HG02759 (cell line): ENCODE results near the gene NLGN1.
"Not testable (repeated sequence)": the region's sequence is repeated elsewhere in the genome, so short reads cannot be mapped to it uniquely, and the experiment has no call there.

Experiments
- ATAC-seq: cut with Tn5 transposase; IDR thresholded peaks from one replicate; pipeline ENCODE4 v1.9.1; 2021; ENCODE audit warnings: mild to moderate bottlenecking, moderate library complexity; ENCODE audit not compliant: unreplicated experiment

Gene NLGN1

DNA sequence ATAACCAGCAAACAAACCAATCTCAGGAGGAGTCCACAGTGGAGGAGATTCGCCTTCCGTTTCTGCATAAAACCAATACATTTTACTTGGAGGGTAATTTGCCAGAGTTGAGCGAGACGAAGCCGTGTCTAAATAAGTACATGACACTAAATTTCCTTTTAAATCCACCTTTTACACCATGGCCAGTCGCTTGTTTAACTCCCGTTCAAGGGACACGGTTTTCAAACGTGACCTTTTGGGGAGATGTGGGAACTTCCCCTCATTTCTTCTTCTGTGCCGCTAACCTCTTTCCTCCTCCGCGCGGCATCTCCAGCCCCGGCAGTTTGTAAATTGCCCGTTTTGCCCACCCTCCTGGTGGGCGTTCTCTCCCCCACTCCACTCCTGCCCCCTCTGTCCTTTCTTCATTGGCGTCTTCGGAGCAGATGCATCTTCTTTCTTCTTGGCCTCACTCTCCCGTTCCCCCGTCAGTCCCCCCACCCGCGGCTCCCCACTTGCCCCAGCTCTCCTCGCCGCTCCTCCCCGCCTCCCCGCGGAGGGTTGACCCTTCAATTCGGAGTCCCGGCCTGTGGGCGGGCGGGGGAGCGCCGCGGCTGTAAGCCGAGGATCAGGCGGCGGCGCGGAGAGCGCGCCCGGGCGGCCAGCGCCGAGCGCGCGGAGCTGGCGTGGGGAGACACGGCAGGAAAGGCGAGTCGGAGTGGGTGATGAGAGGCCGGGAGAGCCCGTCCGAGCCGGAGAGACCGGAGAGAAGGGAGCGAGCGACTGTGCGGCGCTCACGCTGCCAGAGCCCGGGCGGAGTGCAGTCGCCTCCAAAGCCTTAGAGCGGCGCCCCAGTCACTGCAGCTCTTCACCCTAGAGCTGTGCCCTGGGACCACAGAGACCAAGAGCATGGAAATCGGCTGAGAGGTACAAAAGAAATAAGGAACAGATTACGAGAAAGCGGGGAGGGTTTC lies at the start of gene NLGN1:
Gene NLGN1 (plus strand): TSS at position 584 of the 950 bp plus-strand sequence.
- ATAC-seq, result no peak

GRCh38 chr3:173351886-173352285 lies 45.7 kb upstream of the NLGN1 start:
- ATAC-seq, result no peak

DNA sequence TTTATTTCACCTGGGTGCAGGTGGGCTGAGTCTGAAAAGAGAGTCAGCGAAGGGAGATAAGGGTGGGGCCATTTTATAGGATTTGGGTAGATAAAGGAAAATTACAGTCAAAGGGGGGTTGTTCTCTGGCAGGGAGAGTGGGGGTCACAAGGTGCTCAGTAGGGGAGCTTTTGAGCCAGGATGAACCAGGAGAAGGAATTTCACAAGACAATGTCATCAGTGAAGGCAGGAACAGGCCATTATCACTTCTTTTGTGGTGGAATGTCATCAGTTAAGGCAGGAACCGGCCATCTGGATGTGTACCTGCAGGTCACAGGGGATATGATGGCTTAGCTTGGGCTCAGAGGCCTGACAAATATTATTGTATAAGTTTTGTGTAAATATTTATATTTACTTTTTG lies 44.4 kb upstream of the NLGN1 start:
- not testable (repeated sequence) for ATAC-seq

- no peak for ATAC-seq
Observed at GRCh38 chr3:173354124-173354523, 43.4 kb upstream of the NLGN1 start.

DNA sequence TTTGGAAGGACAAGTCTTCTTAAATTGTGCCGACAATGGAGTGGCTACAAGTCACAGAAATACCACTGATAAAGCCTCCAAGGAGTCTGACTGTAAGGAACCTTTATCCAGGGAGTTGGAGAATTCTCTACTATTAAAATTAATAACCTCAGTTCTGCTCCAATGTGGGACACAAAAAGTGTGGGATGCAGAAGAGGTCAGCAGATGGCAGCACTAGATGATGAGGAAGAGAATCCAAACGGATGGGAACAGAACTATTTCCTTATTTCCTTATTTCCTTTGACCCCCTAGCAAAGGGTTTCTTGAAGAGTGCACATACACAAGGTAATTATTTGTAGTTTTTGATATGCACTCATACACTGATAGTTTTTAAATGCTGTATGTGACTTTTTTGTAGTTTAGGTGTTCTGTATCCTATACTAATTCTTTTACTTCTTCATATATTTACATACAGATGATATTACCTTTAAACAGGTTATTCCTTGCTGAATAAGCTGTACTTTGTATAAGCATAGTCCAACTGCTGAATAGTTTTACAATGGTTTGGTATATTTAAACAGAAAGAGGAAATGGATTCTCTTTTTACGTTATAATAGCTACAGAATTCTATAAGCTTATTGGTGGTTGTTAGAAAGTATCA lies 25.6 kb upstream of the NLGN1 start:
- peak; percentile 52 for ATAC-seq

- ATAC-seq, result no peak
Observed at GRCh38 chr3:173380681-173381080, 16.9 kb upstream of the NLGN1 start.

DNA sequence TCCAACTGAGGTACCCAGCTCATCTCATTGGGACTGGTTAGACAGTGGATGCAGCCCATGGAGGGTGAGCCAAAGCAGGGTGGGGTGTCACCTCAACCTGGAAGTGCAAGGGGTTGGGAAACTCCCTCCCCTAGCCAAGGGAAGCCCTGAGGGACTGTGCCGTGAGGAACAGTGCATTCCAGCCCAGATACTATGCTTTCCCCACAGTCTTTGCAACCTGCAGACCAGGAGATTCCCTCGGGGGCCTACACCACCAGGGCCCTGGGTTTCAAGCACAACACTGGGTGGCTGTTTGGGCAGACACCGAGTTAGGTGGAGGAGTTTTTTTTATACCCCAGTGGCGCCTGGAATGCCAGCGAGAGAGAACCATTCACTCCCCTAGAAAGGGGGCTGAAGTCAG lies 15.6 kb upstream of the NLGN1 start:
- ATAC-seq, result not testable (repeated sequence)

DNA sequence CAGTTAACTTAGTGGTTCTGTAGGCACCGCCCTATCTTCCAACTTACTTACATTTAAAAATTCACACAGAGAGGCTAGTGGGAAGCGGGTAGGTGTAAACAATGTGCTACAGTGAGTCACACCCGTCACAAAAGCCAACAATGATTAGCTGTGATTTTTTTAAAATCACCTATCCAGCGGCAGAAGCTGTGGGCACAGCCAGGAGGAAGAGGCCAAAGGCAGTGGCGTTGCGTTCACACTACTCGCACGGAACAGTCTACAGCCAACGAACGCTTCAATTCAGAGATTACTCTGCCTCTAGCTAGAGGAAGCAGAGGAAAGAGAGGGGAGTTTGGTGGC lies 2.5 kb upstream of the NLGN1 start:
- peak; percentile 36 for ATAC-seq

GRCh38 chr3:173395412-173396181 lies 1.9 kb upstream of the NLGN1 start:
- ATAC-seq, result peak; percentile 94

GRCh38 chr3:173396191-173397041 lies 1.1 kb upstream of the NLGN1 start:
- ATAC-seq, result no peak

DNA sequence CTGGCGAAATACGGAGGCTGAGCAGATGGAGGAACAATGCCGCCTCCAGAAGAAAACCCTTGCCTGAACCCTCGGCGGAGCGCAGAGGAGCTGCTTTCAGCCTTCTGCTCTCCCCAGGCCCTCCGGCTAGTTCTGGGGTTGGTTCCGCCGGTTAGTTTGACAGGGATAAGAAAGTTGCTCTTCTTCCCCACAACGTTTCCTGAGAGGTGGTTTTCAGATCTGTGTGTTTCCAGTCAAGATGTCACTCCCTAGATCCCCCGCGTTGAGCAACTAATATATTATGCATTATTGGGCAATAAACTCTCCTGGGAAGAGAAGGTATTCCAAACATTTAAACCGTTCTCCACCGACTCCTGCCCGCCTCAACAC lies 551 bp downstream of the NLGN1 start:
- ATAC-seq, result no peak

DNA sequence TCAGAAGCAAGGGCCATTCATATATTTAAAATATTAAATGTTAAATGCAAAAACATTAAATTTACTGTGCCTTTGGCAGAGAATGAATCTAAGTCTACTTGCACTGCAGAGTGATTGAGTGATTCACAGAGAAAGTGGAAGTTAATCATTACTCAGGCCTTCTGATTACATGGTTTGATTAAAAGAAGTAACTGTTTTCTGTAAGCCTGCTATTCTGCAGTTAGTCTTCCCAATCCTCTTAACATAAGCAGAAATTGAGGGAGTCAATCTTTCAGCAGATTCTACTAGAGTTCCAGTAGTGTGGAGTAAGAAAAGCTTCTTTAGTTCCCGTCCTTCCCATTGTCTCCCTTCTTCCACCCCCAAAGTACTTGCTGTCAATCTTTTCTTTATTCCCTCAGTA lies 1.5 kb downstream of the NLGN1 start:
- ATAC-seq, result no peak

DNA sequence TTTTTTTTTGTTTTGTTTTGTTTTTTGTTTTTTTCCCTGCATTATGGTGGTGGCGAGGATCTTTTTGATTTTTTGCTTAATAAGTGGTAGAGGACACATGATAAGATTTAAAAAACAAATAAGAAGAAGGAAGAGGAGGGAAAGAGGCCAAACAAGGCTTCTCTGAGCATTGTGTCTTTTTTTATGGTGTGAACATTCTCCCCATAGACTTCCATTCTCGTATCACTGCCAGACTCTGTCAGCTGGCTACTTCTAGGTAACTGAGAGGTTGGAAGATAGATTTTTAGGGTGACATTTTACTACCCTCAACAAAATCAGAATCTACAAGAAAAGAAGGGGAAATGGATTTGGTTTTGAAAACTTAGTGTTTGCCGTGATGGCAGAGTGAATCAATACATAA lies 3.8 kb downstream of the NLGN1 start:
- ATAC-seq, result no peak

GRCh38 chr3:173402656-173403055 lies 5.1 kb downstream of the NLGN1 start:
- ATAC-seq, result no peak

DNA sequence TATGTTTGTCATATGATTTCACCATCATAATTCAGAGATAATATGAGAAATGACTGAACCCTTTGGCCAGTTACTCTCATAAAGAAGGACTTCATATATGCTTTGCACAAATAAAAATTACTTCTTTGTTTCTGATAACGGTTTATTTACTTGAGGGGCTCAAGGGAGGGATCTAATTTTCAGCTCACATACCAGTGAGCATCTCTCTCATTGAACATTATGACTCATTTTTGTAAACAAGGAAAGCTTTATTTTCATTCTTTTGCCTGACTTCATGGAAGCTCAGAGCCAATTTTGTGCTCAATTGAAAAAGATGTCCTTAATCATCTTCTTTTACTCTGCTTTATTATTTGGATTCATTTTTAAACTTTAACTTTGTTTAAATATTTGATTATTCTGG lies 5.8 kb downstream of the NLGN1 start:
- no peak for ATAC-seq

GRCh38 chr3:173404156-173404555 lies 6.6 kb downstream of the NLGN1 start:
- no peak for ATAC-seq

- no peak for ATAC-seq
Observed at GRCh38 chr3:173410436-173410835, 12.9 kb downstream of the NLGN1 start.

DNA sequence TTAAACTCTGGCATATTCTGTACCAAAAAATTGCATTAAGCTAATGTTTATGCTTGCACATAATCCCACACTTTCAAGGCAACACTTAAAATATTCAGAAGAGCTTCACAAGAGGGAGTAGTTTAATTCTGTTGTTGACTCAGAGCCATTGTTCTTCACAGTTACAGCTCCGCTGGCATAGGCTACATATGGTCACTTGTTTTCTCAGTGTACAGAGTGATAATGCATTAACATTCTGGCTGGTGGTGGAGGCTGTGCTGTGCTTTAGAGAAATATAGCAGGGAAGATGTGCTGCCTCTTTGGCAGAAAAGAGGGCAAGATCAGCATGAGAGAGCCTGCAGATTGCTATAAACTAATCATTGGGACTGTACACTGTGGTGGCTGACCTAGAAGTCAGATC lies 13.3 kb downstream of the NLGN1 start:
- no peak for ATAC-seq

- no peak for ATAC-seq
Observed at GRCh38 chr3:173411375-173411973, 13.9 kb downstream of the NLGN1 start.

DNA sequence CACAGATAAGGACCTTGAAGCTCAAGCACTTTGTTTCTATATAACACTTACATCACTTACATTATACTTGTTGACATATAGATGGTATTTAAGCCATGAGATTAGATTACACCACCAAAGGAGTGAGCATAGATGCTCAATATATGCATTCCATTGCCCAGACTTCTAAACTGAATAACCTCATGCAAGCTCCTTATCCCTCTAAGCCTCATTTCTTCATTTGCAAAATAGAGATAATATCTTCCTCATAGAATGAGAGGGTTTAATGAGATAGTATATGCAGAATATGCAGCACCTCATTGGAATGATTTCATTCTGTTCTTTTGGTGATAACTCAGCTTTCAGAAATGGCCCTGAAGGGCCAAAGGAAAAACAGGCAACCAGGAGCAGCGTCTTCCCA lies 18.5 kb downstream of the NLGN1 start:
- ATAC-seq, result no peak
